ENCODE data around the gene SLC3A2. TPM values are rescaled to one million over a fixed set of nuclear protein-coding genes. Genes with fewer than 3 reads are reported as not detected.

Gene SLC3A2
- total RNA-seq, 3 donors from 2014 or later, result 147 to 214 (median 171) TPM

- Histone ChIP-seq H3K4me3 (no peak overlapping the region), H3K4me1 (no peaks in the 10 kb centered on the region), H3K27ac (no peak overlapping the region), H3K27me3 (no peaks in the 10 kb centered on the region), H3K9me3 (no peaks in the 10 kb centered on the region), H3K36me3 (no peaks in the 10 kb centered on the region)
- TF ChIP-seq POLR2A (IDR thresholded peaks at IDR 0.05) (no peak), POLR2AphosphoS5 (IDR thresholded peaks at IDR 0.05) (no peak)
- TF ChIP-seq, protein P1, sequence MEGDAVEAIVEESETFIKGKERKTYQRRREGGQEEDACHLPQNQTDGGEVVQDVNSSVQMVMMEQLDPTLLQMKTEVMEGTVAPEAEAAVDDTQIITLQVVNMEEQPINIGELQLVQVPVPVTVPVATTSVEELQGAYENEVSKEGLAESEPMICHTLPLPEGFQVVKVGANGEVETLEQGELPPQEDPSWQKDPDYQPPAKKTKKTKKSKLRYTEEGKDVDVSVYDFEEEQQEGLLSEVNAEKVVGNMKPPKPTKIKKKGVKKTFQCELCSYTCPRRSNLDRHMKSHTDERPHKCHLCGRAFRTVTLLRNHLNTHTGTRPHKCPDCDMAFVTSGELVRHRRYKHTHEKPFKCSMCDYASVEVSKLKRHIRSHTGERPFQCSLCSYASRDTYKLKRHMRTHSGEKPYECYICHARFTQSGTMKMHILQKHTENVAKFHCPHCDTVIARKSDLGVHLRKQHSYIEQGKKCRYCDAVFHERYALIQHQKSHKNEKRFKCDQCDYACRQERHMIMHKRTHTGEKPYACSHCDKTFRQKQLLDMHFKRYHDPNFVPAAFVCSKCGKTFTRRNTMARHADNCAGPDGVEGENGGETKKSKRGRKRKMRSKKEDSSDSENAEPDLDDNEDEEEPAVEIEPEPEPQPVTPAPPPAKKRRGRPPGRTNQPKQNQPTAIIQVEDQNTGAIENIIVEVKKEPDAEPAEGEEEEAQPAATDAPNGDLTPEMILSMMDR (IDR thresholded peaks at IDR 0.05), result no peak
- DNase-seq (ENCODE audit: low spot score in 2 of 2), result no peak
- intact Hi-C loops (cut with DNase I; ENCODE audit: low total_unique reads), result no loop called here
Measured at GRCh38 chr11:62847767-62848314, 32.9 kb upstream of the SLC3A2 start.

DNA sequence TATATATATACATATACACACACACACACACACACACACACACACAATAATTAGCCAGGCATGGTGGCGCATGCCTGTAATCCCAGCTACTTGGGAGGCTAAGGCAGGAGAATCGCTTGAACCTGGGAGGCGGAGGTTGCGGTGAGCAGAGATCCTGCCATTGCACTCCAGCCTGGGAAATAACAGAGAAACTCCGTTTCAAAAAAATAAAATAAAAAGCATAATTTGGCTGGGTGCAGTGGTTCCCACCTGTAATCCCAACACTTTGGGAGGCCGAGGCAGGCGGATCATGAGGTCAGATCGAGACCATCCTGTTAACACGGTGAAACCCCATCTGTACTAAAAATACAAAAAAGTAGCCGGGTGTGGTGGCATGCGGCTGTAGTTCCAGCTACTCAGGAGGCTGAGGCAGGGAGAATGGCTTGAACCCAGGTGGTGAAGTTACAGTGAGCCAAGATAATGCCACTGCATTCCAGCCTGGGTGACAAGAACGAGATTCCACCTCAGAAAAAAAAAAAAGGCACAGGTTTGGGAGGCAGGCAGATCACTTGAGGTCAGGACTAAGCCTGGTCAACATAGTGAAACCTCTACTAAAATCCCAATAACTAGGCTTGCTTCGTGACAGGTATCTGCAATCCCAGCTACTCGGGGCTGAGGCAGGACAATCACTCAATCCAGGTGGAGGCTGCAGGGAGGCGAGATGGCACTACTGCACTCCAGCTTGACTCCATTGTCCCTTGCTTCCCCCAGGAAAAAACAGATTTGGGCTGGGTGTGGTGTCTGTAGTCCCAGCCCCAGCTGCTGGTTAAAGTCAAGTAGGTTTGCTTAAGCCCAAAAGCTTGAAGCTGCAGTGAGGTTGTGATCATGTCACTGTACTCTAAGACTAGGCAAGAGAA, 29.5 kb upstream of the SLC3A2 start:
- TF ChIP-seq, protein P1 (IDR thresholded peaks at IDR 0.05), result no peak
- TF ChIP-seq POLR2A (IDR thresholded peaks at IDR 0.05) (no peak), POLR2AphosphoS5 (IDR thresholded peaks at IDR 0.05) (no peak)
- no peaks in the 10 kb centered on the region for H3K36me3 ChIP-seq
- H3K9me3 ChIP-seq, result no peaks in the 10 kb centered on the region
- H3K4me3 ChIP-seq, result no peak overlapping the region
- no peak overlapping the region for H3K27ac ChIP-seq
- H3K4me1 ChIP-seq, result peaks cover 0 to 14% of the 10 kb centered on the region in 2 donors
- intact Hi-C loops (cut with DNase I; ENCODE audit: low total_unique reads), result no loop called here
- no peaks in the 10 kb centered on the region for H3K27me3 ChIP-seq
- DNase-seq (ENCODE audit: low spot score in 2 of 2), result no peak

GRCh38 chr11:62851807-62852522, 28.7 kb upstream of the SLC3A2 start:
- intact Hi-C loops (cut with DNase I; ENCODE audit: low total_unique reads), result no loop called here
- DNase-seq (ENCODE audit: low spot score in 2 of 2), result no peak
- H3K4me1 ChIP-seq, result peaks cover 0 to 14% of the 10 kb centered on the region in 2 donors
- H3K36me3 ChIP-seq, result no peaks in the 10 kb centered on the region
- no peaks in the 10 kb centered on the region for H3K9me3 ChIP-seq
- H3K4me3 ChIP-seq, result no peak overlapping the region
- H3K27me3 ChIP-seq, result no peaks in the 10 kb centered on the region
- H3K27ac ChIP-seq, result no peak overlapping the region
- TF ChIP-seq POLR2AphosphoS5 (IDR thresholded peaks at IDR 0.05) (no peak), POLR2A (IDR thresholded peaks at IDR 0.05) (no peak)
- TF ChIP-seq, protein P1 (IDR thresholded peaks at IDR 0.05), result no peak

- Histone ChIP-seq H3K9me3 (no peaks in the 10 kb centered on the region), H3K27ac (peak overlapping the region in 1 of 2 donors; percentile 80), H3K36me3 (no peaks in the 10 kb centered on the region), H3K27me3 (no peaks in the 10 kb centered on the region), H3K4me3 (no peak overlapping the region), H3K4me1 (peaks cover 0 to 14% of the 10 kb centered on the region in 2 donors)
- DNase-seq (ENCODE audit: low spot score in 2 of 2), result no peak
- intact Hi-C loops (cut with DNase I; ENCODE audit: low total_unique reads), result no loop called here
- TF ChIP-seq, protein P1 (IDR thresholded peaks at IDR 0.05), result no peak
- no peak for TF ChIP-seq POLR2AphosphoS5 (IDR thresholded peaks at IDR 0.05)
- no peak for TF ChIP-seq POLR2A (IDR thresholded peaks at IDR 0.05)
Measured at GRCh38 chr11:62852523-62853188, 28.0 kb upstream of the SLC3A2 start.

All from breast epithelium (tissue), 4 donors.